T-helper 1 cell treated with Interleukin-12 subunit alpha and Interleukin-12 subunit beta and Interleukin-4 antibody, amounts not matched to agents 30 ng/mL and 1 ng/mL, for 36 hours (primary cell): ENCODE results near the gene EPN2. TPM values are rescaled to one million over a fixed set of nuclear protein-coding genes. Genes with fewer than 3 reads are reported as not detected.
"Not testable (repeated sequence)": the region's sequence is repeated elsewhere in the genome, so short reads cannot be mapped to it uniquely, and the experiment has no call there.

Source experiments
- intact Hi-C: fragments of 100-400 bp; cut with micrococcal nuclease; formaldehyde crosslinking; loops from one replicate; pipeline ENCODE4 v1.15.1; 2024
- total RNA-seq: library from RNA; stranded (reverse); gene quantifications from 2 replicates; pipeline ENCODE4 v1.2.3, GENCODE V29; 2022

The EPN2 gene
- total RNA-seq, 1 donor from 2014 or later, result 8.6 TPM

DNA sequence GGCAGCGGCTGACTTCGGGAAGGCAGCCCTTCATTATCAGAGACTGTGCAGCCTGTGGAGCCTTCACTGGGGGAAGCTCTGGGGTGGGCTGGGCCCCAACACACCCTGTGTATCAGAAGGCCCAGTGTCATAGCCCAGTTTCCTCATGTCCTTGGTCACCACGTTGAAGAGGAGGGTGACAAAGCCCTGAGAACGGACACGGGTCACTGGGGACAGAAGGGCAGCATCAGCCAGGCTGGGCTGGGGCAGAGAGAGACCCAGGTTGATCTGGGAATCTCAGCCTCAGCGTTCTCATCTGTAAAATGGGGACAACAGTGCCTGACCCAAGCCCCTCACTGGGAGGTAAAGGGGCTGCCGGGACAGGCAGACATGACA is 106.1 kb downstream of the EPN2 start:
- intact Hi-C loops, result no loop called here

DNA sequence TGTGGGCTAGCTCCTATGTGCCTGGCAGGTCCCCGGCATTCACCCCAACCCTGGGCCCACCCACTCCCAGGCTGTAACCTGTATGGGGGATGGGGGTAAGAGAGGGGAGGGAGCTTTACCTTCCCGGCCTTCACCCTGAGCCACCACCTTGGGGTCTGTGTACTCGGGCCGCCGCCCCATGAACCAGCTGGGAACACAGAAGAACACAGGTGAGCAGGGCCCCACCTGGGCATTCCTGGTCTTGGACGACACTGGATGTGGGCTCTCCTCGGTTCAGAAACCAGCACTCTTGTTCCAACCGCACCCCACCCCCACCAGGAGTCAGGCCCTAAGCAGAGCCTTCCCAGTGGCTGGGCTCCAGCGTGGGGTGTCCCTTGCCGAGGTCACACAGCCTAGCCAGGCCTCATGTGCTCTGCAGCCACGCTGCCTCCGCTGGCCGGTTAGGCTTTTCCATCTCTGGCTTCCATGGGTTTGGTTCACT is 106.5 kb downstream of the EPN2 start:
- intact Hi-C loops, result no loop called here

DNA sequence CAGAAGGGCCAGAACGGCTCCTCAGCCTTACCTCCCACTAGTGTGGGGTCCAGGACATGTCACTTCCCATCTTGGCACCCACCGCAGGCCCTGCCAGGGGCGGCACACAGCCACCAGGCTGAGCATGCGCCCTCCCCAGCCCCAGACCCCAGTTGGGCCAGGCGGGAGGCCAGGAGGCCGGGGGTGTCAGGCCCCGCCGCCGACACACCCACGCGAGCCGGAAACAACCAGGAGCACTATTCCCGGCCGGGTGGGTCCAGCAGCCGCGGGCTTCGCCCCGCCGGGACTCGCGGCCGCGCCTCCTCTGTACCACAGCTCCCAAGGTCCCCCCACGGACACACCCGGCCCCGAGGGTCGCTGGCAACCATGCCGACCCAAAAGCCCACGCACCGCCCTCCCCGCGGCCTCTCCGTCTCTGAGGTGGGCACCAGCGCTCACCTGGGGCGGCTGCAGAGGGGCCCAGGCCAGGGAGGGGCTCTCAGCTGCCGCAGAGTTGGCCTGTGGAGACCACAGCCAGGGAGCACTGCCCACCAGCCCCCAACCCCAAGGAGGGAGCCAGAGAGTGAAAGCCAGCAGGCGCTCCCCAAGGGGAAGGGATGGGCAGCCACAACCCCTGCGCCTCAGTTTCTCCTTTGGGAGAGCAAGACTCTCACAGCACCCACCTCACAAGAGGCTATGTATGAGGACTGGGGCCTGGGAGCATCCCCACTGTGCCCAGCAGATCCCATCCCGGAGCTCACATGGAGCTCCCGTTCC is 107.3 kb downstream of the EPN2 start:
- intact Hi-C loops, result no loop called here

DNA sequence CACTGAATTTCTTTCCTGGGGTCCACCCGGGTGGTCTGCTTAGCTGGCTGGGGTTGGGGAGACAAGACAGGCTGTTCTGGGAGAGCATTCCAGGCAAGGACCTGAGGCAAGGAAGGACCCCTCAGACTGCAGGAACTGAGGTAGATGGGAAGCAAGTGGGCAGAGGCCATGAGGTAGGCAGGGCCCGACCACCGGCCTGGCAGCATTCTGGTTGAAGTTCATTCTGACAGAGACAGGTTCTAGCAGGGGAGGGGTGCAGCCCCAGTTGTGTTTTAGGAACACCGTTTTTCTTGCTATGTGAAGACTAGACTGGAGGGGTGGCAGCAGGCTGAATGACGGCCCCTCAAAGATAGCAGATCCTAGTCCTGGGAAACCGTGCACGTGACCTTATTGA is 107.9 kb downstream of the EPN2 start:
- intact Hi-C loops, result no loop called here

DNA sequence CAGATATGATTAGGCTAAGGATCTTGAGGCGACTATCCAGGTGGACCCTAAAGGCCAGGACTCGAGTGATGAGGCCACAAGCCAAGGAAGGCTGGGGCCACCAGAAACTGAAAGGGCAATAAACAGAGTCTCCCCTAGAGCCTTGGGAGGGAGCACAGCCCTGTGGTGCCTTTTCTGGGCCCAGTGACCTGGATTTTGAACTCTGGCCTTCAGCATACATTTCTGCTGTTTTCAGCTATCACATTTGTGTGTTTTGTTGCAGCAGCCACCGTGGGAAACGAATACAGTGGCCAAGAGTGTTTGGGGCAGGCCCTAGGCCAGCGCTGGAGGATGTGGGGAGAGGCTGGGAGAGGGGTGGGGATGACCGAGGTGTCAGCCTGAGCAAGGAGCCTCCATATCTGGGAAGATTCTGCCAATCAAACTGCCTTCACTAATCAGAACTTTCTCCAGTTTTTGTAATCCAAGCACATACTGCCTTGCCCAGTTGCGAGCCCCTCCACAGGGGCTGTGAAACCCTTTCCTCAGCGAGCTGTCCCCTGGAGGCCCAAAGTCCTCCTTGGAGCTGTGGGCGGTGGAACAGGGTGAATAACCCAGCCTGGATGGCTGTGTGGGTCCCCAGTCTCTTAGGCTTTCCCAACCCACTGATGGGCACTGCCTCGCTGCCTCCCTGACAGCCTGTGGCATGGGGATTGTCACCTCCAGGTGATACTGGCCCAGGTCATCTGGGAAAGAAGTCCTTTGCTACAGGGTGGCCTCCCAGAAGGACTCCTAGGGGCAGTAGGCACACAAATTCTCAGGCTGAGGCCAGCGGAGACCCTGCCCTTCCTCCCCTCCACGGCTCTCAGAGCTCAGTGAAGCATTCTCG is 108.6 kb downstream of the EPN2 start:
- intact Hi-C loops, result no loop called here

DNA sequence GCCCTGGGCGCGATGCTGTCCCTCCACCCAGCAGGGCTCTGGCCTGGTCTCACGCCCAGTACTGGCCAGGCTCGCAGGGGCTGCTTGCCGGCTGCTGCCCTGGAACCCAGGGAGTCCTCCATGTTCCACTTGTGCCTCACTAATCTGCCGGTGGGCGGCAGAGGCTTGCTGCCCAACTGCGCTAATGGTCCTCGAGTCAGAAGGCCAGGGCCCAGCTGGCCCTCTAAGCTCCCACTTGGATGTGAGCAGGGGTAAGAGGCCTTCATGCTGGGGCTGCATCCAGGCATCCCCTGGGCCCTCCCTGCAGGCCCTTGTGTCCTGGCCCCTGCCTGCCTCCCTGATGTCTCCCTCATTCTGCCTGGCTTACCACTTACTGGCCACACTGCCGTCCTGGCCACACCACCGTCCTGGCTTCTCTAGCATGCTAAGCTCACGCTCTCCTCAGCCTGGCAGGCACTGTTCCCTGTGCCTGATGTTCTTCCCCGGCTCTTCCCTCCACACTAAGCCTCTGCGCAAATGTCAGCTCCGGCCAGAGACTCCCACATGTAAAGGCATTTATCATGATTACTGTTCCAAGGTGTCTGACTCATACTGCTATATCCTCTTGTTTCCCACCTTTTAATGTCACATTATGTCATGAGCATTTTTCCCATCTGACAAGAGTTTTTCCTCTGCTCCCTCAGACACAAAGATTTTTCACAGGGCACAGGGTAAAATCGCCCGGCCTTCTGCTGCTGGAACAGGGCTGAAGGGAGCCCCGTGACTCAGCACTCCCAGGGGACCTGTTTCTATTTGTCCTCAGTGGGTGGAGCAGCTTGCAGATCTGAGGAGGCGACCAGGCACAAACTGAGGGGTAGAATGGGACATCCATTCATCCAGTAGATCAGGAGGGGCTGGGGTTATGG is 109.4 kb downstream of the EPN2 start:
- intact Hi-C loops, result no loop called here

DNA sequence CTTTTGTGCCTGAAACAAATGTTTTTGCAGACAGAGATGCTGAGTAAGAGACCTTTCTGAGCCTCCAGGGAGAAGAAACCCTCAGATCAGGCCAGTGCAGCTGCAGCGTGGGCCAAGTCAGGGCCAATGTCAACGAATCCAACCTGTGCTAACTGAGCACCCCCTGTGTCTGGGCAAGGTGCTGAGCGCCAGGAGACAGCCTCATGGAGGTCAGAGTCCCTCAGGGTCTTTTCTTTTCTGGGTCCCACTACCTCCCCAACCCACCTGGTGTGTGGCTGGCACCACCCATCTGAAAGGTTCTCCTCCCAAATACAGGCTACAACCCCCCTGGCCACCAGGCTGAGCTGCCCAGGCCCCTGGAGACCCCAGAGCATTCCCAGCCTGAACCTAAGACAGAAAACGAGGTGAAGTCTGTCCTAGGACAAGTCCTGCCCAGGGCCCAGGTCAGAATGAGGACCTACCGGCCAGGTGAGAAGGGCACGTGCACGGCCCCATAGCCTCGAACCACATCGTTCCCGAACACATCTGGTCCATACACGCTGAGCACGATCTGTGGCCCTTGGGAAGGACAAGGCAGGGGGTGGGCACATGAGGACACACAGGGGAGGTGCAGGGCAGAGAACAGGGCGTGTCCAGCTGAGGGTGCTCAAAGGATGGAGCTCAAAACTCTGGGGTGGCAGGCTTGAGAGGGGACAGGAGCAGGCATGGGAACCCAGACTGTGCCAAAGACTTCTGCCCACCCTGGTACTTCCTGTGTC is 110.3 kb downstream of the EPN2 start:
- intact Hi-C loops, result no loop called here

DNA sequence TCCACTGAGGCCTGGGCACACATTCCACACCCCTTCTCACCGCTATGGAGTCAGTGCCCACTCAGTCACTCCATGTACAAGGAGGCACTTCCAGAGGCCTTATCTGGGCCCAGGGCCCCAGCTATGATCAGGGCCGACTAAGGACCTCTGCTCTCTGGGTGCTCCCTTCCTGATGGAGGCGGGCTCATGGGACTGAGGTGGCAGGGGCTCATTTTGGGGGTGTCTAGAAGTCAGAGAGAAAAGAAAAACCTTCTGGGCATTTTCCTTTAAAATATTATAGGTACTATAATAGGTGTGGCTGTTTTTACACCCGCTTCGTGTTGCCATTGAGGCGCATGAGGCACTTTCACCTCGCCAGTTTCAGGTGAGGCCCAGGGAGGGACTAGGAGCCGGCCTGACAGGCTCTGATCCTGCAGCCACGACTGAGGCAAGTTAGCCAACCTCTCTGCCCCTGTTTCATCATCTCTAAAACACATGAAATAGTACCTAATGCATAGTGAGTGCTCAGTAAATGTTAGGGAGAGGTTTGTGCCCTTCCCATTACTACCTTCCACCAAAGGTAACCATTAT is 111.0 kb downstream of the EPN2 start:
- intact Hi-C loops, result no loop called here

DNA sequence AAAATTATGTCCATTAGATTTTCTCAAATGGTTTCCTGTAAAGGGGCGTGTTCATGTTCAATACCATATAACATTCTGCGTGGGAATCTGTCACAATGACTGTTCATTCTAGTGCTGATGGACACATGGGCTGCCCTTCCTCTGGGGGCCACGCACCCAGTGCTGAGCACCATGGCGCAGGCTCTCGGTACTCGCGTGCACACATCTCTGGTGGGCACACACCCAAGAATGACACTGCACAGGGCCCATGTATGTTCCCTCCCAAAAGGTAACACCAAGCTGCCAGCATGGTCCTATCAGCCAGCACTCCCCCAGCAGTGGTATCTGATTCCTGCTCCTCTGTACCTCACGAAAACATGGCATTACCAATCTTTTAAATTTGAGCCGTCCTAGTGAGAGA is 111.6 kb downstream of the EPN2 start:
- intact Hi-C loops, result no loop called here

DNA sequence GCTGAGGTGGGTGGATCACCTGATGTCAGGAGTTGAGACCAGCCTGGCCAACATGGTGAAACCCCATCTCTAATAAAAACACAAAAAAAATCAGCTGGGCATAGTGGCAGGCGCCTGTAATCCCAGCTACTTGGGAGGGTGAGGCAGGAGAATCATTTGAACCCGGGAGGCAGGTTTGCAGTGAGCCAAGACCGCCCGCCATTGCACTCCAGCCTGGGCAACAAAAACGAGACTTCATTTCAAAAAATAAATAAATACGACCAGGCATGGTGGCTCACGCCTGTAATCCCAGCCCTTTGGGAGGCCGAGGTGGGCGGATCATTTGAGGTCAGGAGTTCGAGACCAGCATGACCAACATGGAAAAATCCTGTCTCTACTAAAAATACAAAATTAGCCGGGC is 116.2 kb downstream of the EPN2 start:
- intact Hi-C loops, result not testable (repeated sequence)

DNA sequence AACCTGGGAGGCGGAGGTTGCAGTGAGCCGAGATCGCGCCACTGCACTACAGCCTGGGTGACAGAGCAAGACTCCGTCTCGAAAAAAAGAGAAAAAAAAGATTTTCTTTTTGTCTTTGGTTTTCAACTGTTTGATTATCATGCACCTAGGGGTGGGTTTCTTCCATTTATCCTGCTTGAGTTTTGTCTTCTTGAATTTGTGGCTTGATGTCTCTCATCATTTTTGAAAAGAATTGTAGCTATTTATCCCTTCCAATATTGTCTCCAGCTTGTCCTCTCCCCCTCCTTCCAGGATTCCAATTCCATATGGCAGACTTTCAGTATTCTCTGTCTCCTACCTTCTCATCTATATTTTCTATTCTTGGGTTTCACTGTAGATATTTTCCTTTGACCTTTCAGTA is 117.6 kb downstream of the EPN2 start:
- intact Hi-C loops, result no loop called here

DNA sequence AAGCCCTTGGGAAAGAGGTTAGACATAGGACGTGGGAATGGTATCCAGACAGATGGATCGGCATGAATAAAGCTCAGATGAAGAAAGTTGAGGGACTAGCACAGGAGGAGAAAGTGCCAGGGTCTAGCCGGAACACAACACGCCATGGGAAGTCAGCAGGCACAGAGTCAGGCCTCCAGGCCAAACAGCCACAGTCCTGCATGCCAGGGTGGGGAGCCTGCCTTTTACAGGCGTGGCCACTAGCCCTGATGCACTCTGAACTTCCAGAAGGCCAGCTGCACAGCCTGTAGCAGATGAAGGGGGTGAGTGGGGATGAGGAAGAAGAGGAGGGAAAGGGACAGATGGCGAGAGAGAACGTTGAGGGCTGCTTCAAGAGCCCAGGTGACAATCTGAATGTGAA is 120.2 kb downstream of the EPN2 start:
- intact Hi-C loops, result no loop called here

DNA sequence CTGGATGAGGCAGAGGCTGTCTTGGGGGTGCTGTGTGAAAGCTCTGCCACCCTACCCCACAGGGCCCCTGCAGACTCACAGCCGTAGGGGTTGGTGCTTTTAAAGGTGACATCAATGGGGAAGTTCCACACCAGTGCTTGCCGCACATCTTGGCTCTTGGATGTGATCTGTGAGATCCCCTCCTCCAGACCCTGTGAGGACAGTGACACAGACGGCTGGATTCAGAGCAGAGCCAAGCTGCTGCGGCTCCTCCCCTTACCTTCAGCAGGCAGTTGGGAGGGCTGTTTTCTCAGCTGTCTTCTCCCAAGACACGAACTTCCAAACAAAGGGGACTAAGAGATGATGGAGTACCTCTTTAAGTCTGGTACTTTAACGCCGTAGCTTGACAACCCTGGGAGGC is 120.6 kb downstream of the EPN2 start:
- intact Hi-C loops, result no loop called here

DNA sequence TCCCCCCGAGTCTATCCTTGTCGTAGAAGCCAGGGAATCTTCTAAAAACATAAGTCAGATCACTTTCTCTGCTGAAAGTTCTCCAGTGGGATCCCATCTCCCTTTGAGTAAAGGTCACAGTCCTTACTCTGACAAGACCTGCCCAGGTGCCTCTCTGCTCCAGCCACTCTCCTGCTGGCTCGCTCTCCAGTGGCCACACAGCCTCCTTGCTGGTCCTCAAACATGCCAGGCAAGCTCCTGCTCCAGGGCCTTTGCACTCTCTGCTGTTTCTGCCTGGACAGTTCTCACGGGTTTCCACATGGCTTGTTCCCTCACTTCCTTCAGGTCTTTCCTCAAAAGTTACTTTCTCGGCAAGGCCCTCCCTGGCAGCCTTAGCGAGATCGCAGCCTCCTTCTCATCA is 122.0 kb downstream of the EPN2 start:
- intact Hi-C loops, result no loop called here

DNA sequence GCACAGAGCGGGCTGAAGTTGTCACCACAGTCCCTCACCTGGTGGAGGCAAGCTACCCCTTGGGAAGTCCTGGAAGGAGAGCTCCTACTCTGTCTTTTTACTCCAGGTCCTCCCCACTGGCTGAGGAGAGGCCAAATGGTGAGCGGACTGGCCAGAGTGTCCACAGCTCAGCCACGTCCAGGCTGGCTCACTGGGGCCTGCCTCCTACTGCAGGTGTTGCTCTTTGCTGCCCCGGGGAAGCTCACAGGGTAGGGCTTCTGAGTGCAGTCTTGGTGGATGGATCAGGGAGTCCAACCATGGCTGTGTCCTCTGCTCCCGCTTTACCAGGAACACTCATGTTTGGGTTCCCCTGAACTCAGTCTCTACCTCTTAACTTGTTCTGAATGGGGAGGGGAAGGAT is 122.7 kb downstream of the EPN2 start:
- intact Hi-C loops, result loop anchor here (5.0 kb wide), 3 partner anchors 53 to 647 kb away; partner anchors contain the start of genes PRPSAP2 and SPECC1

DNA sequence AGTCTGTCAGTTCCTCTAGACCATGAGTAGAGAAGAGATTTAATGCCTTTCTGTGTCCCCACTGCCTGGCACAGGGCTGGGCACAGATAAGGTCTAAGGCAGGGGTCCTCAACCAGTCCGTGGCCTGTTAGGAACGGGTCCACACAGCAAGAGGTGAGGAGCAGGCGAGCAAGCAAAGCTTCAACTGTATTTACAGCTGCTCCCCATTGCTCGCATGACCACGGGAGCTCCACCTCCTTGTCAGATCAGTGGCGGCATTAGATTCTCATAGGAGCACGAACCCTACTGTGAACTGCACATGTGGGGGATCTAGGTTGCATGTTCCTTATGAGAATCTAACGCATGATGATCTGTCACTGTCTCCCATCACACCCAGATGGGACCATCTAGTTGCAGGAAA is 123.6 kb downstream of the EPN2 start:
- intact Hi-C loops, result loop anchor here (5.0 kb wide), 3 partner anchors 53 to 647 kb away; partner anchors contain the start of genes PRPSAP2 and SPECC1

DNA sequence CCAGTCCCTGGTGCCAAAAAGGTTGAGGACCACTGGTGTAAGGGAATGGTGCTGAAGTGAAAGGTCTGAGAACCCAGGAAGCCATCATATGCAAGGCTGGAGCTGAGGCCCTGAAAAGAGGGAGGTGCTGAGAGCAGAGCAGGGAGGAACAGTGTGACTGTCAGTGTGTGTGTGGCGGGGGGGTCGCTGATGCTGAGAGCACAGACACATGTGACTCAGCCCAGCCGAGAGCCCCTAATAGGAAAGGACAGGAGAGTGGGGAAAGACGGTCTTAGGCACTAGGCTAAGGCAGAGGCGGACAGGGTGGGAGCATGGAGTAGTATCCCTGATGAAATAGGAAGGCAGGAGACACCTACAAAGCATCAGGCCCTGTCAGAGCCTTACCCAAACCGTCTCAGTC is 124.2 kb downstream of the EPN2 start:
- intact Hi-C loops, result loop anchor here (5.0 kb wide), 3 partner anchors 54 to 646 kb away; partner anchors contain the start of genes PRPSAP2 and SPECC1

DNA sequence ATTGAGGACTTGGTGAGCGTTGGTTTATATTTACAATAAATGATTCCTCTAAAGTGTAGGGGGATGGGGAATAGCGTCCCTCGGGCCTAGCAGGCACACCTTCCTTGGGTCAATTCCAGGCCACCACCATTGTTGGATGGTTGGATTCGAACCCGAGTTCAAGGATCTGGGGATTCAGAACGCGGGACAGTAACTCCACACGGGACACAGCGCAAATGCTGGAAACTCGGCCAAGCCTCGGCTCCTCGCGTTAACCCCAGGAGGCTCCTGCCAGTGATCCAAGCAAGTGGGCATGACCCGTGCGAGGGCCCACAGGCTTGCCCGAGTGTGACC is 124.7 kb downstream of the EPN2 start:
- intact Hi-C loops, result loop anchor here (1.0 to 5.0 kb wide), 11 partner anchors 15 to 645 kb away; partner anchors contain the start of genes AKAP10, ALDH3A2, PRPSAP2 and SPECC1

DNA sequence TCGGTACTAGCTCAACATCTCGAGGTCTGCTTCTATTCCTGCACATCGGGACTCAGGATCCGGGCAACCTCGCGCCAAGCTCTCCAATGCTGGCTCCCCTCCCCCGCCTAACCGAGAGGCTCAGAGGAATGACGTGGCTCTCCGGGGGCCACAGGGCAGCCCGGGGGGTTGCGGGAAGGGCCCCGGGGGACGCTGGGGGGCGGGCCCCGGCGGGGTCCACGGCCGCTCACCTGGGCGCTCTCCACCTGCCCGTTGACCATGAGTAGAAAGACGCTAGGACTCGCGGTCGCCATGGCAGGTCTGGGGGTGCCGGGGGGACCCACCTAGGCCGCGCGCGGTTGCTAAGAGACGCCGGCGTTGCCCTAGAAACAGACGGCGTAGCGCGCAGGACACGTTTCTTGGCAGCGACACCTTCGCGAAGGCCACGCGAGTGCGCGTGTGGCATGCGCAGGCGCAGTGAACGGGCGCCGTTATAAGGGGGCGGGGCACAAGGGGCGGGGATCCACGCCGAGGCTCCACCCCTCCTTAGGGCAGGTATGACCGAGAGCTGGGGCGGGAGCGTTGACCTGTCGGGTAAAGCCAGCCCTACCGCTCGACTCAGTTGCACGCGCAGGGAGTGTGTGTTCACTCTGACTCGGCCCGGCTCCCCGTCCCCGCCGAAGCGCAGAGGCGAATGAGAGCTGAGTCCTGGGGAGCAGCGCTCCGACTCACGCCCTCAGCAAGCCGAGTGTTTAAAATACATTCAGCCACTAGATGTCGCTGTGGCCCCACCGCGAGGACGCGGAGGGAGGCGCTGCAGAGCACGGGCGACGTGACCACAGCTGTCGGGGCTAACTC is 125.3 kb downstream of the EPN2 start, which contains the start of gene B9D1:
TSS of gene B9D1 (minus strand) at position 447 of the 837 bp plus-strand sequence. CDS start at position 293, 154 bp downstream.
- intact Hi-C loops, result loop anchor here (1.0 to 5.0 kb wide), 11 partner anchors 15 to 645 kb away; partner anchors contain the start of genes AKAP10, ALDH3A2, PRPSAP2 and SPECC1
